SK-N-DZ (cell line): ENCODE measurements around the gene KIAA1549.
"Not testable (repeated sequence)": the region's sequence is repeated elsewhere in the genome, so short reads cannot be mapped to it uniquely, and the experiment has no call there.

Experiments
- DNase-seq: peaks from one replicate; pipeline ENCODE4 v3.0.0-alpha.2; 2015; ENCODE audit warnings: low spot score

The KIAA1549 gene

DNA sequence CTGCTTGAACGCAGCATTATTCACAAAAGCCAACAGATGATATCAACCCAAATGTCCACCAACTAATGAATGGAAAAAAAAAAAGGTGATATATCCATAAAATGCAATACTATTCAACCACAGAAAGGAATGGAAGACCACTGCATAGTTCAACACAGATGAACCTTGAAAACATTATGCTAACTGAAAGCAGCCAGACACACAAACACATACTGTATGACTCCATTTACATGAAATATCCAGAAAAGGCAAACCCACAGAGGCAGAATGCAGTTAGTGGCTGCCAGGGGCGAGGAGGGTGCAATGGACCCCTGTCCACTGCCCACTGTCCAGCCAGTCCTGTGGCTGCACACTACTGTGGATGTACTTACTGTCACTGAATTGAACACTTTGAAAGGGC is 36.6 kb downstream of the KIAA1549 start:
- no peak for DNase-seq

DNA sequence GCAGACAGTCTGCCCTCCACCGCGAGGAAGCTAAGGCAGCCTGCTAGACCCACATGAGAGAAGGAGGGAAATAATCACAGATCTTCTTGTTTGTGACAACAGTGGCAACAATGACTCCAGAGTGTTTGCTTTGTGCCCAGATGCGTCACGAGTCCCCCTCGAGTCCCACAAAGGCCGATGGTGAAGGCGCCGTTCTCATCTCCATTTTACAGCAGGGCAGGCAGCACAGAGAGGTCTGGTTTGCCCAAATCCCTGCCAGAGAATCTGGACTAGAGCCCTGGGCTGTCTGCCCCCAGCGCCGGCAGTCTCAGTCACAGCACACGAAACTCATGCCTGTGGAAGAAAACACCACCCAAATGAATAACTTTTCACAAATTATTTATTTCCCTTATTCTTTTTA is 38.1 kb downstream of the KIAA1549 start:
- no peak for DNase-seq

DNA sequence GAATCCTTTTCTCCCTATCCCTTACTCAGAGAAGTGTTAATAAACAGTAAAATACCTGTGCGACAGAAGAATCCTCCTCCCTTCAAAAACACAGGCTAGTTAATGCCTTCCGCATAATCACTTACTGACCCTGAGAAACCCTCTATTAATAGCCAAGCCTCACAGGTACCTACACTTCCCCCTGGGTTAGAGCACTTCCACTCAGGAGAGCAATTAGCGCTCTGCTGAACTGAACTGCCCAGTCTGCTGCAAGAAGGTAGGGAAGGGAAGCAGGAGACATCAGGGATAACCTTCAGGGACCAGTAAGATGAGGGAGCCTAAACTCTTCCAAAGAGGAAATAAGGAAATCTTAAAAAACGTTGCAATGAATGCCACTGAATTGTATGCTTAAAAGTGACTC is 39.6 kb downstream of the KIAA1549 start:
- no peak for DNase-seq

DNA sequence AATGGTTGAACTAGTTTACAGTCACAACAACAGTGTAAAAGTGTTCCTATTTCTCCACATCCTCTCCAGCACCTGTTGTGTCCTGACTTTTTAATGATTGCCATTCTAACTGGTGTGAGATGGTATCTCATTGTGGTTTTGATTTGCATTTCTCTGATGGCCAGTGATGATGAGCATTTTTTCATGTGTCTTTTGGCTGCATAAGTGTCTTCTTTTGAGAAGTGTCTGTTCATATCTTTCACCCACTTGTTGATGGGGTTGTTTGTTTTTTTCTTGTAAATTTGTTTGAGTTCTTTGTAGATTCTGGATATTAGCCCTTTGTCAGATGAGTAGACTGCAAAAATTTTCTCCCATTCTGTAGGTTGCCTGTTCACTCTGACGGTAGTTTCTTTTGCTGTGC is 40.6 kb downstream of the KIAA1549 start:
- not testable (repeated sequence) for DNase-seq

DNA sequence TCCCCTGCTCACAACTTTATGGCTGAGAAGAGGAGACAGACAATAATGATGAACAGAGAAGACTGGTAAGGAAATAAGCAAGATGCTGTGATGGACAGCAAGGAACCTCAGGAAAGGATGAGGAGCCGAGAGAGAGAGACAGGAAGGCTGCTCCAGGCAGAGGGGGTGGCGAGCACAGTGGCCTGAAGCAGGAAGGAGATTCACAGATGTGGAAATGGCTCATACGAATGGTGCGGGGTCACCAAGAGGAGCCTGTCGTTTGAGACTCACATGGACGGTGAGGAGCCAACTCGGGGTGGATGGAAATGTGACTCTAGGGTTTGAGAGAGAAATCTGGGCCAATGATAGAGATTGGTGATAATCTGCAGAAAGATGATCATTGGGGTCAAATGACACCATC is 43.7 kb downstream of the KIAA1549 start:
- no peak for DNase-seq

DNA sequence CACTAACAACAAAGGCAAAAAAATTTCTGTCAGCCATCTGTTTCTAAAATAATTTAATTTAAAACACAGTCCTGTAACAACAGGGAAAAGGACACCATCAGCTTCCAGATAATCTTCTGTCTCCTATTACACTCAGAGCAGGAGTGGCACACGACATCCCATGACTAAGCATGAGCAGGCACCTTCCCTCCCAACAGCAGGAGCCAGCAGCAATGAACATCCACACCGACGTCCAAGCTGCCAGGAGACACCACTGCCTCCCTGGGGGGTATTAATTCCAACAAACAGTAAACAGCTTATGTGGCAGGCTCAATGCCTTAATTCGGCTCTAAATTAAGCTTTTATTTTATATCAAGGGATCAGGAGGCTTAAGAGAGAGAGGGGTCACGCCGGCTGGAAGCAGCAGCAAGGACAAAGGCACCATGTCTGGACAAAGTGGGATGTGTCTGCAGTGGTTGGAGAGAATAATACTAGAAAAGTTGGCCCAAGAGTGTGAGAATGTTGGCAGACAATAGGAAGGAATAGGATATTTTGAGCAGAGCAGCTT is 45.7 kb downstream of the KIAA1549 start:
- peak; percentile 96 for DNase-seq

DNA sequence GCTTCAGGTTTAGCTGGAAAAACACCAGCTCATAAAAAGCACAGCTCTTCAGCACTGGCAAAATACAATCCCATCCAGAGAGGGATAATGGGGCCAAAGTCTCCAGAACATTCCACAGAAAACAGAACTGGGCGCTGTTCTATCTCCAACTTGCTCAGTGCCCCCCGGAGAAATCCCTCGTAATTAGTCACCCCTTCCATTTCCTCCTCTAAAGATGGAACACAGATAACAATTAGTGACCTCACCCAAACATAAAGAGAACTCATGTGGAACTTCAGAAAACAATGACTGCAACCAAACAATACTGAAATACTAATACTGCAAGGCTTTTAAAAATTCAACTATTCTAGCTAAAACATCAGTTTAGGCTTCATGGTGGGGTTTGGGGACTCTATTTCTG is 46.3 kb downstream of the KIAA1549 start:
- DNase-seq = peak; percentile 52

DNA sequence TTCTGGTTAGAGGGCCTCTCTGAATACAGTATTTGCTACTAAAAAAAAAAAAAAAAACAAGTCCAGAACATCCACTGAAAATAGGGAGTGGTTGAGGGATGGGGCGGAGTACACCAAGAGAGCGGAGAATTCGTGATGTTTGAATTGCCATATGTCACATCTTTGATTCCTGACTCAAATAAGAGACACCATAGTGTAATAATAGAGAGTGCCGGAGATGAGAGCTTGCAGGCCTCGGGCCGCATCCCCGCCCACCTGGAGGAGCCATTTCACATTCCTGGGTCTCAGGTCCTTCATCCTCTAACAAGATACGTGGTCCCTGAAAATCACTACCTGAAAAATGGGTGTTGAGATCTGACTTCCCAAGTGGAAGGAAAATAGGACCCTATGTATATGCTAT is 46.8 kb downstream of the KIAA1549 start:
- DNase-seq = no peak

DNA sequence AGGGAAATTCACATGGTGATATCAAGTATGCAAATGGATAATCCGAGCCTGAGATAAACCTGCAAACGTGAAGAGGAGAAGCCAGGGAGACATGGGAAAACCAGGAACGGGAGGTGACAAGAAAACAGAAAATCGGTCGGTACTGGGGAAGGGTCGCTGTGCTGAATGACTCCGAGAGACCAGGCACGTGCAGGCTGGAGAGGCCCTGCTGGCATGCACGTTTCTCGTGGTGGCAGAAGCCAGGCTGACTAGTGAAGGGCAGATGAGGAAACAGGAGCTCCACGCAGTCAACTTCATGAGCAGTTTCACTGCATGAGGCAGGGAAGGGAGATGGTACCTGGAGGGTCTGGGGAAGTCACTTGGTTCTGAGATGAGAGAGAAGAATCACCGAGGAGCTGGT is 48.3 kb downstream of the KIAA1549 start:
- DNase-seq = no peak

DNA sequence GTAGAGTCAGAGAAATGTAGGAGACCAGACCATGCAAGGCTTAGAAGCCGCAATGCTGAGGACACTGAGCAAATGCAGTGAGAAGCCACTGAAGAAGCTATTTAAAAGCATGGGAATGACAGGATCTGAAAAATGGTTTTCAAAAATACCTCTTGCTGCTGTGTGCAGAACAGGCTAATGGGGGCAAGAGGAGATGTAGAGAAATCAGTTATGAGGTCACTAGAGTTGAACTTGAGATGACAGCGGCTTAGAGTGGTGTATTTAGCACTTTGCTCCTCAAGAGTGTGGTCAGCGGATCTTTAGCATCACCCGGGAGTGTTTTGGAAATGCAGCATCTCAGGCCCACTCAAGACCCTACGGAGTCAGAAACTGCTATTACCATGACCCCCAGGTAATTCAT is 48.8 kb downstream of the KIAA1549 start:
- DNase-seq = no peak

DNA sequence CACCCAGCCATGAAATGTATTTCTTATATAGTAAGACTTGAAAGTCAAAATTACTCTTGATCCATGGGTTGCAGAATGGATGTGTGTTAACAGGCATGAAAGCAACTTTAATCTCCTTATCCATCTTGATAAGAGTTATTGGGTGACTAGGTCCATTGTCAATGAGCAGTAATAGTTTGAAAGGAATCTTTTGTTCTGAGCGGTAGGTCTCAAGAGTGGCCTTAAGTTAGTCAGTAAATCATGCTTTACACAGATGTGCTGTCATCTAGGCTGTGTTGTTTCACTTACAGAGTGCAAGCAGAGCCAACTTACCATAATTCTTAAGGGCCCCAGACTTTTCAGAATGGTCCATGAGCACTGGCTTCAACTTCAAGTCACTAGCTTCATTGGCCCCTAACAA is 51.2 kb downstream of the KIAA1549 start:
- DNase-seq = no peak

DNA sequence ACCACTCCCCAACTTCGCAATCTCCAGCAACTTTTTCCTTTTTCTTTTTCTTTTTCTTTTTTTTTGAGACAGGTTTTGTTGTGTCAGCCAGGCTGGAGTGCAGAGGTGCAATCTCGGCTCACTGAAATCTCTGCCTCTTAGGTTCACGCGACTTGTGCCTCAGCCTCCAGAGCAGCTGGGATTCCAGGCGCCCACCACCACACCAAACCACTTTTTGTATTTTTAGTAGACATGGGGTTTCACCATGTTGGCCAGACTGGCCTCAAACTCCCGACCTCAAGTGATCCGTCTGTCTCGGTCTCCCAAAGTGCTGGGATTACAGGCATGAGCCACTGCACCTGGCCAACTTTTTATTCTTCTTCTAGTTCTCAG is 55.0 kb downstream of the KIAA1549 start:
- DNase-seq = no peak

DNA sequence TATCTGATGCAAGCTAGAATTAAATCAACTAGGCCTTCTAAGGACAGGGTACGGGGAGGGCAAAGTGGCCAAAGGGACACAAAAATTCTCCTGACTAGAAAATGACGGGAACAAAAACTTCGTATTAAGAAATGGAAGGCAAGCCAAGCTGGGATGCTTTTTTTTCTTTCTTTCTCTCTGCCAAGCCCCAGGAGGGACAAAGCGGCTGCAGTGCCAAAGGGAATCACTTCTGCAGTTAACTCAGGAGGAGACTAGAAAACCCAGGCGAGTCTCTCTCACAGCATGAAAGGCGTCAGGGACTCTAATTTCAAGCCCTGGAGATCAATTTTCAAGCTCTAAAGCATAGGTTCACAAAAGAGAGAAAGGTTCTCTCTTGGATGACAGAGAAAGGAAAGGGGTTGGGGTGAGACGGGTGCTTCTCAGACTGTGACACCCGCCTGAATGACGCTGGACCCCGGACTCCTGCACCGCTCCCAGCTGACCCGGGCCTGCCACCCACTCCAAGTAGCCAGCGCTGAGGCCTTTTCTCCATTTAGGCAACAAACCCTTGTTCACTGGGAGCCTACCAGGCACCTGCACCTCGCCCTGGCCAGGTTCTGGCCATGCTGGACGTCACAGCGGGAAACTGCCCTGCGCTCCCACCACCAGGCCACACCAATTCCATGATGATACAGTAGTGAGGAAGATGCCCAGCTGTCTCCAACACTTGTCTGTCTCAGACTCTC is 56.5 kb downstream of the KIAA1549 start:
- DNase-seq = no peak

DNA sequence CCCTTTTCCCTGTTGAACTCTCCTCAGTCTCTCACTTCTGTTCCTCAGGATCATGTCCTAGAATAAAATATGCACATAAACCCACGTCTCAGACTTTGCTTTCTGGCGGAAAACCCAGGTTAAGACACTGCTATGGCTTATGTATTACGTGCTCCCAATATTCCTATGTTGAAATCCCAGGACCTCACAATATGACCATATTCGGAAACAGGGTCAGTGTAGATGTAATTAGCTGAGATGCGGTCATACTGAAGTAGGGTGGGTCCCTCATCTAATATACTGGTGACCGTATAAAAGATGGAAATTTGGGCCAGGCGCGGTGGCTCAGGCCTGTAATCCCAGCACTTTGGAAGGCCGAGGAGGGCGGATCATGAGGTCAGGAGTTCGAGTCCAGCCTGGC is 59.9 kb downstream of the KIAA1549 start:
- no peak for DNase-seq

DNA sequence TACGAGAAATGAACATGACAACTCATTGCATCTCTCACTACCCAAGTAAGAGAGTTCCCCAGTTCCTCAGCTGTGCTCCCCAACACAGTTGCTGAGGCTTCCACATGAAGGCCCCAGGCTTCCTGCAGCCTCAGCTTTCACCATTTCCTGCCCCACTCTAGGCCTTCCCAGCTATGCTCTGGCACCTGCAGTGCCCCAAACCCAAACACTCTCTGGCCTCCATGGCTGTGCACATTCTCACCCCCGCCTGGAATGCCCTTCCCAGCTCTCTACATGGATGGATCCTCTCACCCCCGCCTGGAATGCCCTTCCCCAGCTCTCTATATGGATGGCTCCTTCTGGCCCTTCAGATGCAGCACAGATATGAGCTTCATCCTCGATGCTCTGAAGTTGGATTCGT is 61.3 kb downstream of the KIAA1549 start:
- no peak for DNase-seq

DNA sequence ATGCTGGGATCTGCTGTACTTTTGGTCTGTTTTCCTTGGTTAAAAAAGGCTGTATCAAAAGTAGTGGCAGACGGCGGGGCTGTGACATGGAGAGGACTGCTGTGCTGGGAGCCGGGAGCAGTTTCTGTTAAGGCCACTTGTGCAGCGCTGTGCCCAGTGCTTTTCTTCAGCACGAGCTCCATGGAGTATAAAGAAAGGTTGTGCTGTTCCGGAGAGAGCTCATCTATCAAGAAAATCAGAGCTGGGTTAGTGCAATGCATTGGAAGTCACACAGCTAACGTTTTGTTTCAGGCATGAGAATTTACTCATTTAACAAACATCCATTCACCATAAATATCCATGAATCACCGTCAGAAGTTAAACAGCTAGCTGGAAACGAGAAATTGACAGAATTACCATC is 62.0 kb downstream of the KIAA1549 start:
- no peak for DNase-seq

DNA sequence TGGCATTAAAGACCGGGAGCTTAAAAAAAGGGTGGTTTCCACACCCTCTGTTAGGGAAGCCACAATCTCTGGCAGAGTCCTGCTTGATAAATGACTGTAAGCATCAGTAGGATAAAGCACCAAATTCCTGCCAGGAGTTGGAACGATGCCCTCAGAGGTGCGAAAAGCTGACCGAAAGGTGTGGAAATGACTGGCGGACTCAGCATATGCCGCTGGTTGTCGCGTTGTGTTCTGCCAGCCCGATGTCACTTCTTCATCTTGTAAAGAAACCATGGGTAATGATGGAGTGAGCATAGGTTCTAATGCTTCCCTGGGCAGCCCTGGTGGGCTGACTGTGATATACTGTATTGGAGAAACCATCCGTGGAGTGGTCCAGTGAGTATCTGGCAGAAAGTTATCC is 62.4 kb downstream of the KIAA1549 start:
- DNase-seq = no peak

DNA sequence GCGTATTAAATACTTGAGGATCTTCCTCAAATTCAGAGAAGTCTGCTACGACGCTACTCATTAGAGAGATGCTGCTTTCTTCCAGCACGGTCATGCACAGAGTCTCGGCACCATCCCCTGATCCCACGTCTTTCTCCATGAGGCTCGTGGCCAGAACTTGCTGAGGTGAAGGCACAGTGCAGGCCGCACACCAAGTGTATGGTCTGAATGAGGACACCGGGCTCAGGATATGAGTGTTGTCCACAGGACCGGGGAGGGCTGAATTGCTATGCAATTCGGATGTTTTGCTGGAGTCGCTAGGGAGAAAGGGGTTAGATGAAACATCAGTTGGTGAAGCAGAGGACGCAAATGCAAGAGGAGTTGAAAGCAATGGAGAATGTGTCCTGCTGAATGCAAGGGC is 63.0 kb downstream of the KIAA1549 start:
- DNase-seq = no peak

DNA sequence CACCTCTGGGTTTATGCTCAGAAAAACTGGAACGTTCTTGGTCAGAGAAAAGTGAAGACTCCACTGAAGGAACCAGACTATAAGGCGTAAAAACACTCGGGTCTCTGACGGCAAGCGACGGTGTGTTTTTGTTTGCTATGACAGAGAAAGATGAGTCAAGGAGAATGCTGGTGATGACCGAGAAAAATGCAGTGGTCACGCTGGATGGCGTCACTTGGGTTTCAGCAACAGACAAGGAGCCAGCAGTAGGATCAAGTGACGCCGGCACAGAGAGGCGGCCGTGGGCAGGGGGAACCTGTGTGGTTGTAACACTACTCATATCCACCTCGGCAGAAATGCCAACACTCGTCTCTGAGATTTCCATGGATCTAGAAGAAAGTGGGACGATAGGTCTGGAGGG is 63.4 kb downstream of the KIAA1549 start:
- no peak for DNase-seq

DNA sequence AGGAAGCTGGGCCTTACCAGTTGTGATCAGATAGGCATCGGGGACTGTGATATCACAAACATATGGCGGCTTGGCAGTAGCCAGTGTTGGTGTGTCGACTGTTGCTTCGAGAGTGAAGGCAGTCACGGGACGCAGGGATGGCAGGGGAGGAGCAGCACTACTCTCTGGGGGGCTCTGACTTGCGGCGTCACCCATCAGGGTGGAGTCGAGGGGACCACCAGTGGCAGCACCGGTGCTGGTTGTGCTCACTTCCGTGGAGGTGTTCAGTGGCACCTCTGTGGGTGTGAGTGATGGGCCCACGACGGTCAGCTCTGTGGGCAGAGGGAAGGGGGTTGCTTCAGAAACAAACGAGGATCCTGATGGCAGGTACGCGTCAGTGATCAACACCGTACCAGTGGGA is 64.5 kb downstream of the KIAA1549 start:
- DNase-seq = no peak

DNA sequence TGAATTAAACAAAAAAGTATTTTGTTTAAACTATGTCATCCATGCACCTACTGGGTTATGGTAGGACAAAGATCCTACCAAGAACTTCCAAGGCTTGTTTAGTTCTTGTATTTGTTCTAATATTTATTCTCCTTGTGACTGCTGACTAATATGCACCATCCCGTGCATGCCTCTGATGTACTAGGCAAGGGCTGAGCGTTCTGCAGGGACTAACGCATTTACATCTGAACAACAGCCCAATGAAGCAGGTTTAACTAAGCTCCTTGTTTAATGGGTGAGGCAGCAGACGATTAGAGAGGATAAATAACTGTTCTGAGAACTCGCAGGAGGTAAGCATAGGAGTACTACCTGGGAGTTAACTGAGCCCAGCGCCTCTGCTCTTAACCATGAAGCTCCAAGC is 64.9 kb downstream of the KIAA1549 start:
- DNase-seq = no peak

DNA sequence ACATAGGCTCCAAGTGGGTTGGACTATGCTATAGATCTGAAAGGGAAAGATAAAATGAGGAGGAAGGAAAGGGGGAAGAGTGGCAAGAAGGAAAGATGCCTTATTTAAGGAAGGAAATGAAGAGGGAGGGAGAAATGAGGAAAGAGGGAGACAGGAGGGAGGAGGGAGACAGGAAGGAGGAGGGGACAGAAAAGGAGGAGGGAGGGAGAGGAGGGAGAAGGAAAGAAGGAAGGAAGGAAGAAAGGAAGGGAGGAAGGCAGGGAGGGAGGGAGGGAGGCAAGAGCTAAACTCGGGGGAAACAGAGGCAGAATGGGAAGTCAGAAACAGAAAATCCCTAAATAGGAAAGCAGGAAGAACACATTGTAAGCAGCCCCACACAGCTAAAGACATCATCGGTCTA is 67.4 kb downstream of the KIAA1549 start:
- DNase-seq = no peak

DNA sequence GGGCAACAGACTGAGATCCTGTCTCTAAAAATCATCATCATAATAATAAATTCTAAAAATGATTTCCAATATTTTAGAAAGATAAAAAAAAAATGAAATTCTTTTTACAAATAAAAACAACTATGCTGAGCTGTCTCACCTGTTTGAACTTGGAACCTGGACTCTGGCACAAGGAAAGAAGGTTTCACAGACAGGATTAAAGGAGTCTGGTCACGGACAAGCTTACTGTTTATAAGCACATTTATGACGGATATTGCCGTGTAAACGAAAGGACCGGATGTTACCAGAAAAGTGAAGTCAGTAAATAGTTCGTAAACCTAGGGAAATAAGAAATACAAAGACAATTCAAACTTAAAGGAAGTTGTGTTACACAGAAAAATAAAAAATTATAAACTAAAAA is 70.2 kb downstream of the KIAA1549 start:
- DNase-seq = no peak

DNA sequence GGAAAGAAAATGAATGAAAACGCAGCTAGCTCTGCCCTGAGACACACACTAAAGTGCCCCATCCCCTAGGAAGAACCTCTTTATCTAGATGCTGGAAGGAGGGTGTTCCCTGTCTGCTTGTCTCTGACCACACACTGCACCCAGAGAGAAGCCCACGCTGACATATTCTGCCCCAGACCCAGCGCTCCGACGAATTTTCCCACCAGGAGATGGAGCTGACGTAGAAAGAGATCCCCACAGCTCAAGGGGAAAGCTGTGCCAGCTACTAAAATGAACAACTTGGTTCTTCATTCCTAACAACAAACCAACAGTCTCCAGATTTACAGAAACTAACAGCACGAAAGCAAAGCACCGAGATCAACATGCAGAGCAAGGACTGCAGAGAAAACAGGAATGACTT is 73.3 kb downstream of the KIAA1549 start:
- DNase-seq = no peak
